Activated CD8-positive, alpha-beta memory T cell treated with anti-CD3 and anti-CD28 coated beads, Interleukin-2, amount 50 U/mL, for 48 hours (primary cell): ENCODE measurements around the gene DRP2.
"Not testable (repeated sequence)": the region's sequence is repeated elsewhere in the genome, so short reads cannot be mapped to it uniquely, and the experiment has no call there.

Experiments
- DNase-seq: peaks from one replicate; pipeline ENCODE4 v3.0.0-alpha.2; 2020

DRP2 gene, protein sequence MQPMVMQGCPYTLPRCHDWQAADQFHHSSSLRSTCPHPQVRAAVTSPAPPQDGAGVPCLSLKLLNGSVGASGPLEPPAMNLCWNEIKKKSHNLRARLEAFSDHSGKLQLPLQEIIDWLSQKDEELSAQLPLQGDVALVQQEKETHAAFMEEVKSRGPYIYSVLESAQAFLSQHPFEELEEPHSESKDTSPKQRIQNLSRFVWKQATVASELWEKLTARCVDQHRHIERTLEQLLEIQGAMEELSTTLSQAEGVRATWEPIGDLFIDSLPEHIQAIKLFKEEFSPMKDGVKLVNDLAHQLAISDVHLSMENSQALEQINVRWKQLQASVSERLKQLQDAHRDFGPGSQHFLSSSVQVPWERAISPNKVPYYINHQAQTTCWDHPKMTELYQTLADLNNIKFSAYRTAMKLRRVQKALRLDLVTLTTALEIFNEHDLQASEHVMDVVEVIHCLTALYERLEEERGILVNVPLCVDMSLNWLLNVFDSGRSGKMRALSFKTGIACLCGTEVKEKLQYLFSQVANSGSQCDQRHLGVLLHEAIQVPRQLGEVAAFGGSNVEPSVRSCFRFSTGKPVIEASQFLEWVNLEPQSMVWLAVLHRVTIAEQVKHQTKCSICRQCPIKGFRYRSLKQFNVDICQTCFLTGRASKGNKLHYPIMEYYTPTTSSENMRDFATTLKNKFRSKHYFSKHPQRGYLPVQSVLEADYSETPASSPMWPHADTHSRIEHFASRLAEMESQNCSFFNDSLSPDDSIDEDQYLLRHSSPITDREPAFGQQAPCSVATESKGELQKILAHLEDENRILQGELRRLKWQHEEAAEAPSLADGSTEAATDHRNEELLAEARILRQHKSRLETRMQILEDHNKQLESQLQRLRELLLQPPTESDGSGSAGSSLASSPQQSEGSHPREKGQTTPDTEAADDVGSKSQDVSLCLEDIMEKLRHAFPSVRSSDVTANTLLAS

DNA sequence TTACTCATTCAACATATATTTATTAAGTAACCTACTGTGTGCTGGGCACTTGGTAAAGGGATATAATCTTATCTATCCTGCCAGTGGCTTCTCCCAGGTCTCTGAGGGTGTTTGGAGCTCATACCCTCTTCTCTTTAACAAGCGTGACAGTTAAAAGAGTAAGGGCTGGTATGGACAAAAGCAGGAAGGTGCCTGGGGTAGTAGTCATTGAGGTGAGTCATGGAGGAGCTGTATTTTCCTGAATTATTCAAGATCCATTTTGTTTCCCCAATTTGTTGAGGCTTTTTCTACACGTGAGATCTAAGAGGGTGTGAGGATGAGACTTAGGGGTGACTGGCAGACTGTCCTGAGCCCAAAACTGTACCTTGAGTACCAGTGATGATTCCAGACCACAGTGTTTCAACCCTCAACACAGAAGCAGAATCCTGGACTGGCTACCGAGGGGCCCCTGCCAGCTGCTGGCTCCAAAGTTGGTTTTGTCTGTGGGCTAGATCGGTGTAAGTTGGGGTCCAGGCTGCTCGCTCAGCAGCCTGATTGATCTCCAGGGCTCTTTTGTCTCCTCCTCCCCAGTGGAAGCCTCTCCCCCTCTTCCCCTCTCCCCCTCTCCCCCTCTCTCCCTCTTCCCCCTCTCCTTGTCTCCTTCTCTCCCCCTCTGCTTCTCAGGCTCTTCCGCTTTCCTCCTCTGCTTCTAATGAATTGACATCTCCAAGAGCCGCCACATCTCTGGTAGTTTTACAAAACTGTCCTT is at the start of gene DRP2:
Gene DRP2, plus strand, starts transcription at position 671 of the 748 bp plus-strand sequence. CDS start 11,862 bp downstream, outside the sequence.
- DNase-seq = no peak

DNA sequence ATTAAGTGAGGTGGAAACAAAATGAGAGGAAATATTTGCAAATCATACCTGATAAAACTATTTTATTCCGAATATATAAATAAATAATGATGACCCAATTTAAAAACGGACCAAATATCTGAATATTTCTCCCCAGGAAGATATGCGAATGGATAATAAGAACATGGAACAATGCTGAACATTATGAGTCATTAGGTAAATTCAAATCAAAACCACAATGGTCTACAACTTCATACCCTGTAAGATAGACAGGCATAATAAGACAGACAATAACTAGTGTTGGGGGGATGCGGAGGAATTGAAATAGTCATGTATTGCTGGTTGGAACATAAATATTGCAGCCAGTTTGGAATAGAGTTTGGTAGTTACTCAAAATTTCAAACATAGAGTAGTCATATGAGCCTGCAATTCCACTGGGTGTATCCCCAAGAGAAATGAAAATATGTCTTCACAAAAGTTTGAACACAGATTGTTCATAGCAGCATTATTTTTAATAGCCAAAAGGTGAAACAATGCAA is 47.6 kb upstream of the DRP2 start:
- DNase-seq = no peak

GRCh38 chrX:101176439-101176838 is 43.1 kb upstream of the DRP2 start:
- DNase-seq = no peak

DNA sequence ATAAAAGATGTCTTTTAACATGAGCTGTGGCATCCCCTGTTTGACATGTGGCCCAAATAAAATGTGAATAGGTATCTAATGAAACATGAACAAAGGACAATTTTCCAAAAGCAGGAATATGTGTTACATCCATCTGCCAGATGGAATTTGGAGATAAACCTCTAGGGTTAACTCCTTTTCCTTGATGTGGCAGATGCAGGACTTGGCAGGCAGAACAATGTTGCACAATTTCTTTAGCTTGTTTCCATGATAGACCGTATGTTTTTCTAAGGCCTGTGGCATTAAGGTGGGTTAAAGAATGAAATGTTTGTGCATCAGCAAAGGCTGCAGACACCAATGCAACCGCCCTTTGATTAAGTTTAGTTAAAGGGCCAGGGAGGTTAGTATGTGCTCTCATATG is 34.7 kb upstream of the DRP2 start:
- DNase-seq = not testable (repeated sequence)

GRCh38 chrX:101187961-101188360 is 31.6 kb upstream of the DRP2 start:
- not testable (repeated sequence) for DNase-seq

DNA sequence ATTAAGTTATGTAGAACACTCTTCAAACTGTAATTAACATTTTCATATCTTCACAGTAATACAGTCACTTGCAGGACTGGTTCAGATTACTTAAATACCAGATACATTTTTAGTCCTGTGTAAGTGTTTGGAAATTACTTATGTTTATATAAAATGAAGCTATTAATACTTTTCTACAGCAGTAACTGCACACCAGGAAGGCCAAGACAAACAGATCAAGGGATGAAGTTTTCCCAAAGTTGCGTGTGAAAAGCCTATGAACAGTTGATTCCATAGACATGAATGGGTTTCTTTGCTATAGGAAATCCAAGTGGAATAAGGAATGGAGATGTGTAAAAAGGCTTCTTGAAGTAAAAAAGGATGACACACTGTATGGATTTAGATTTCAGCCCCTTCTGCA is 28.9 kb upstream of the DRP2 start:
- no peak for DNase-seq

GRCh38 chrX:101191217-101191750 is 28.3 kb upstream of the DRP2 start:
- no peak for DNase-seq

DNA sequence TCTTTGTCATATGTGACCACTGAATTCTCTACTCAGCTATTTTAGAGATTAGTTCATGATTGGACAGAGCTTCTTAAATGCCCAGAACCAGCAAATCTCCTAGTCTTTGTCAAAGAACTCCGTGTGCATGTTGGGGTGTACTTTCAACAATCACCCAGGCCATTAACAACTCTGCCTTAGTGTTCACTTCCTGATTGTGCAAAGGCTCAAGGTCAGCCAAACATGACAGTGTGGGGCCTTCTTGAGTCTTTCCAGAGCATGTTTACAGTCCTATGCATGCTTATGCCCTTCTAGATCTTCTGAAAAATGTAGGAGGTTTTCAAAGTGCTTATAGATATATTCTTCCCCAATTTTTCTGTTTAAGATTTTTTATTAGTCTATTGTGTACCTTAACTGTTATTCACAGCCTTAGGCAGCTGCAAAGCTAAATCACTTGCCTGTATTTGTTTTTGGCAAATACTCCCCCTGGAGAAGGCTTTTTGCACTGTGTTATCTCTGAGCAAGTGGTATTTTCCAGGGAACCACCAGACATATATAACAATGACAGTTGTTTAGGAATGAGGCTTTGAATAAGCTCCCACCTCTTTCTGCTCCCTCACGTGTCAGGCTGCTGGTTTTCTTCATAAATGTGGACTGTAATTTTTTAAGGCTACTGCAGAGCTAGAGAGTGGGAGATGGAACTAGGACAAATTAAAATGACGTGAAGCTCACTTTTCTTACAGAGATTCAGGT is 24.0 kb upstream of the DRP2 start:
- DNase-seq = no peak

- DNase-seq = no peak
Measured at GRCh38 chrX:101203761-101204351, 15.7 kb upstream of the DRP2 start.

DNA sequence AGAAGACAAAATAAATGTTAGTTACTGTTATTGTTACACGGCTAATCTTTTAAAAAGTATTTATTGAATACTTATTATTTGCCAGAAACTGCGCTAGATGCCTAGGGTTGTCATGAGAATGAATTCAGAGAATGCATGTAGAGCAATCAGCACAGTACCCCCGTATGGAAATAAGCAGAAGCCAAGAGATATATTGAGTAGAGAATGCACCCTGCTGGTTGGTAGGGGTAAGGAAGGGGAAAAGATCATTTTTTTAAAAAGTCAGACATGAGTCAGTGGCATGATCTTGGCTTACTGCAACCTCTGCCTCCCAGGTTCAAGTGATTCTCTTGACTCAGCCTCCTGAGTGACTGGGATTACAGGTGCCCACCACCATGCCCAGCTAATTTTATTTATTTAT is 13.1 kb upstream of the DRP2 start:
- no peak for DNase-seq

DNA sequence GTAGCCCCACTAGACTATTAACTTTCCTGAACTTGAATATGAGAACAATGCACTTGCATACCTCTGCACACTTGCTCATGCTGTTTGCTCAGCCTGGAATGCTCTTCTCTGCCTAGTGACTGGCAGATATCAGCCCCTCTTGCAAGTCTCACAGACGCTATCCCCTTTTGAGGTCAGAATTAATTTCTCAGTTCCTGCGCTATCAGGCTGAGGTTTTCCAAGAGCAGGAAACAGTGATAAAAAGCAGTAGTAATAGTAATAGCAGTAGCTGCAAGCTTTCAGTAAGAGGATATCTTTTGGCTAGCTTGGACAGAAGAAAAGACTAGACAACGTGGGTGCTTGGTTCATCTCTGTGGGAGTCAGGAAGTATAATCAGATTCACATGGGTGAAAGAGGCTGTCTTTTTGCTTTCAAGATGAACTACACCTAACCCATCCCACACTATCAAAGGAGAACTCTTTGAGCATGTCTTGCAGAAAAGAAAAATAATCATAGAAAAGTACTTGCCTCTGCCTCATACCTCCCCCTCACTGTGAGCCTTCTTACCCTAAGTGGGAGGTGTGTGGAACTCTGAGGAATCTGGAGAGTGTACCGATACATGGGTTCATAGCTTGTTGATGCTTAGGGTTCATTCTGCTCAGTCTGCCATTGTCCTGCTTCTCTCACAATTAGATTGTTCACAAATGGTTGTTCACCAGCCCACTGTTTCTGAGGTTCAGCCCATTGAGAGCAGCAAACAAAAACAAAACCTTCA is 11.3 kb upstream of the DRP2 start:
- no peak for DNase-seq

DNA sequence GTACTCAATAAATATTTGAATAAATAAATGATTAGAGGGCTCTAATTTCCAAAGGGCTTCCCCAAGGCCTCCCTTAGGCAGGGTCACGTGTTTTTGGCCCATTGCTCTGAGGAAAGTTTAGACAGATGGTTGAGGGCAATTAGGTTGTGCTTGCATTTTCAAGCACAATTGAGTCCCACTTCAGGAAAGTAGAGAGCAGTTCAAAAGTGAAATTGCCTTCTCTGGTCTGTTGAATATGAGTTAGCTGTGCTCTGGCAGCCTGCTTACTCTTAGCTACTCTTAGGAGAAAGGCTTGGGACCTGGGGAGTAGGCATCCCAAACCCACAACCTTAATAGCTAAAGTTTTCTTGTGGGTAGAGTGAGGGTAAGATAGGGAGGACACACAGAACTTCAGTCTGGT is 9.0 kb upstream of the DRP2 start:
- DNase-seq = no peak

DNA sequence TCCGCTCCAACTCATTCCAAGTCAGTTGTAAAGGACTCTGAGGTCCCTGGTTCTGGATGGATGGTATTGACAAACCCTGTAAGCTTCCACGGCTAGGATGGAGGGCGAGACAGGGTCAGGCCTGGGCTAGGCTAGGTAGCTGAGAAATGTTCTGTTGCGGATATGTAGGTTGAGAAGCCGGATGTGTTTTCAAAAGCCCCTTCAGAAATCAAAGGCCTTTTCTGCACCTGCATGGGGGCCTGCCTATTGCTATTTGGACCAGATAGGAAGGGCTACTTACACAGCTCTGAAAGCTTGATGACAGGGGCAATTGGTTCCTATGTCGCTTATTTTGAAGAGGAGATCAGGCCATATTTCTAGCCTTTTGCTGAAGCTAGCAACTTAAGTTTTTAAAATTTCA is 1.9 kb upstream of the DRP2 start:
- no peak for DNase-seq

DNA sequence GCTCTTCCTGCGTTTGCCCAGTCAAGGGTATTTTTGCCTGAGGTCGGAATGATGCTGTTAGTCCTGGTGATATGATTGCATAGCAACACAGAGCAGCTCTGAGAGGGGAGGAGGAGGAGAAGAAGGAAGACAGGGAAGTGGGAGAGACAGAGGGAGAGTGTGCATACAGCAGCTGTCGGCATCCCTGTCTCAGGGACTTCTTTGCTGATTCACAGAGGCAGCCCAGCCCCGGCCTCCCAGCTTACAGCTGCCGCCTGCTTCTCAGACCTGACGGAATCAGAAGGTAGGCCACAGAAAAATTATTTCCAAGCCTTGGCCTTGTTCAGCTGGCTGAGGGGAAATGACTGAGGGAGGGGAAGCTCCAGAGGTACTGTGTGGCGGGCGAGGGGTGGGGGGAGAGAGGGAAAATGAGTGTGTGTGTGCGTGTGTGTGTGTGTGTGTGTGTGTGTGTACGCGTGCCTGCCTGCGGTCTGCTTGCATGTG is 319 bp downstream of the DRP2 start:
- no peak for DNase-seq

DNA sequence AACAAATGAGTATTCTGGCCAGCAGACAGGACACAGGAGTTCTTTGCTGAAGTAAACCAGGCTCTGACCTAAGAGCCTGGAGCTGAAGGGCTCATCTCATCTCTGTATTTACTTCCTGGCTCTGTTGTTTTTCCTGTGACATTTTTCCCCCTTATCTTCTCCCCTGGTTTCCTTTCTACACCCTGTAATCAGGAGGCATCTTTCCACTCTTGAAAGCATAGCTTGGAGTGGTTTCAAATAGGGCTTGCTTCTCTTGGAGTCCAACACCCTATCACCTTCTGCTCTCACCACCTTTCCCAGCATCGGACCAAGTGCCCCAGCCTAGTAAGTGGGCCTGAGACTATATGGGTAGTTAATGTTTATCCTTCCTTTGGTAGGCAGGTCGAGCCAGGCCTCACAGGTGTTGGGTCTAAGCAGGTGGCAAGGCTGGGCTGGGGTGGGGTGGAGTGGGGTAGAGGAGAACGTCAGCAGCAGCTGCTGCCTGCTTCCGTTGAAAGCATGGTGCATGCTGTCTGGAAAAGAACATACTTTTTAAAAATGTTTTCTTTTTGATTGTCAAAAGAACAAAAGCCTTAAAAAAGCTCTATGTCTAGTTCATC is 1.2 kb downstream of the DRP2 start:
- DNase-seq = no peak

- no peak for DNase-seq
Measured at GRCh38 chrX:101223226-101223625, 3.6 kb downstream of the DRP2 start.

DNA sequence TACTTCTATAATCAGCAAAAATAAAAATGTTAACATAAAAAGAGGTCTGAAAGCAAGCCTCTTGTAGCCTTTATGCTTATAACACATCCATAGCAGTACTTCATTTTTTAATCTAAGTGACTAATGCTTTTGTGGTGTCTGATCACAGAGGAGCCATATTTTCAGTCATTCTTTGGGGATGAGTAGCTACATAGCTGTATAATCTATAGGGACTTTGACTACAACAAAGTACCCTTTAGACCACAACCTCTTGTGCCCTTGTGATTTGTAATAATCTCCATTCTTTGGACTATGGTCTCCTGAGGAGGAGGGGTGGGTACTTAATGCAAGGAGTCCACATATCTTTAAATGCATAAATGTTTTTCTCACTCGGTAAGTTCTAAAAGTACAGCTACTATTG is 9.6 kb downstream of the DRP2 start:
- no peak for DNase-seq

- DNase-seq = no peak
Measured at GRCh38 chrX:101230636-101231035, 11.1 kb downstream of the DRP2 start.

DNA sequence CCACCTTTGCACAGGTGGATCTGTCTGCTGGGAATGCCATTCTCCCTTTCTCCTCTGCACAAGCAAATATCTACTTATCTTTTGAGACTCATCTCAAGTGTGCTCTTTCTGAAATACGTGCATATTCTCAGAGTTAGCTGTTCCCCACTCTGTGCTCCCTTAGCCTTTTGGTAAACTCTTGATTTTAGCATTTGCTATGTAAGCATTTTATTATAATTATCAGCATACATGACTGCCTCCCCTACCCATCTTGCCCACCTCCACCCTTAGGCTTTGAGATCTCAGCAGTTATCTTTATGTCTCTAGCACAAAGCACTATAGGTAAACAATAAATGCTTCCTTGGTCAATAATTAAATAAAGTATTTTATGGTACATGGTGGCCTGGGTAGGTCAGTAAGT is 11.5 kb downstream of the DRP2 start:
- no peak for DNase-seq

DNA sequence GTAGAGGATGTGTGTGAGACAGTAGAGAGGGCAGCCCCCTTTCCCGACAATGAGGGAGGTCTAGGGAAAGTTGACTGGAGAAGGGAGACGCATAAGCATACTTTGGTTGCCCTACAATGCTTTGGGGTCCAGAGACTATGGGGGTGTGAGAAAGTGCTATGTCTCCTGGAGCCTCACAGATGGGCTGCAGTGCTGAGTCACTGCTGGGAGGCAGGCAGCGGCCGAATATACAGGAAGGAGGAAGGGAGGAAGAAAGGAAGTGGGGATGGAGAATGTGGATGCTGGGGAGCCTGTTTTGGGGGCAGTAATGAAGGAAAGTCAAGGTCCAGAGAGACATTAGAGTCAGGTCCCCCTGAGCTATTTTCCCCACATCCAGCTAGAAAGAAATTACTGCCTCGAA is 12.7 kb downstream of the DRP2 start:
- DNase-seq = no peak
